Activated CD4-positive, alpha-beta memory T cell treated with anti-CD3 and anti-CD28 coated beads, Interleukin-2, amount 10 ng/mL, durations not matched to agents 7 days and 5 days (primary cell): ENCODE data around the gene ABCA5. TPM values are rescaled to one million over a fixed set of nuclear protein-coding genes. Genes with fewer than 3 reads are reported as not detected.
"Not testable (repeated sequence)": the region's sequence is repeated elsewhere in the genome, so short reads cannot be mapped to it uniquely, and the experiment has no call there.

Experiments
- CTCF ChIA-PET: fragments of 350-600 bp; sonication (Branson Sonifier 250); formaldehyde crosslinking; loops from one replicate; lab custom pipeline; 2021; ENCODE audit warnings: antibody characterized with exemption, inconsistent platforms; lab: Charles Lee
- POLR2A ChIA-PET: fragments of 350-600 bp; sonication (Branson Sonifier 250); formaldehyde crosslinking; loops from one replicate; lab custom pipeline; 2021; ENCODE audit warnings: antibody characterized with exemption; lab: Charles Lee
- DNase-seq: peaks from one replicate; pipeline ENCODE4 v3.0.0-alpha.2; 2020
- H3K27ac Mint-ChIP-seq: one replicate; pipeline ENCODE4 v1.8.0; 2021; ENCODE audit warnings: mild to moderate bottlenecking, mixed read lengths
- H3K27me3 Mint-ChIP-seq: one replicate; pipeline ENCODE4 v1.8.0; 2021; ENCODE audit warnings: mixed read lengths
- H3K36me3 Mint-ChIP-seq: one replicate; pipeline ENCODE4 v1.8.0; 2021; ENCODE audit warnings: low read depth, mixed read lengths
- H3K4me1 Mint-ChIP-seq: one replicate; pipeline ENCODE4 v1.8.0; 2021; ENCODE audit warnings: mixed read lengths
- H3K4me3 Mint-ChIP-seq: one replicate; pipeline ENCODE4 v1.8.0; 2021; ENCODE audit warnings: mild to moderate bottlenecking, mixed read lengths
- H3K9me3 Mint-ChIP-seq: one replicate; pipeline ENCODE4 v1.8.0; 2021; ENCODE audit warnings: mixed read lengths
- total RNA-seq, 2 experiments: library from RNA; stranded (reverse); gene quantifications; one replicate each; pipeline ENCODE4 v1.2.3, GENCODE V29; 2021

Gene ABCA5
- total RNA-seq, 2 experiments from 2014 or later, result 16.5 to 18.2 TPM

GRCh38 chr17:69208640-69209039 is 118.3 kb downstream of the ABCA5 start:
- Mint-ChIP-seq H3K27me3 (no peaks in the 10 kb centered on the region), H3K36me3 (no peaks in the 10 kb centered on the region), H3K4me1 (no peaks in the 10 kb centered on the region), H3K4me3 (no peak overlapping the region), H3K9me3 (no peaks in the 10 kb centered on the region), H3K27ac (no peak overlapping the region)
- ChIA-PET POLR2A (no interaction called here), CTCF (no interaction called here)
- no peak for DNase-seq

DNA sequence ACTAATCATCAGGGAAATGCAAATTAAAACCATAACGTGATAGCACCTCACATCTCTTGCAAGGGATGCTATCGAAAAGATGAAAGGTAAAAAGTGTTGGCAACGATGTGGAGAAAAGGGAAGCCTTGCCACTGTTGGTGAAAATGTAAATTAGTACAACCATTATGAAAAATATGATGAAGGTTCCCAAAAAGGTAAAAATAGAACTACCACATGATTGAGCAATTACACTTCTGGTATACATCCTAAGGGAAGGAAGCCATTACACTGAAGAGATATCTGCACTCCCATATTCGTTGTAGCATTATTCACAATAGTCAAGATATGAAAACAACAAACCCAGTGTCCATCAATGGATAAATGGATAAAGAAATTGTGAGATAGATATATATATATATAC is 119.8 kb downstream of the ABCA5 start:
- POLR2A ChIA-PET, result no interaction called here

GRCh38 chr17:69198238-69198637 is 128.7 kb downstream of the ABCA5 start:
- no peaks in the 10 kb centered on the region for H3K9me3 Mint-ChIP-seq
- ChIA-PET POLR2A (no interaction called here), CTCF (no interaction called here)
- H3K4me1 Mint-ChIP-seq, result no peaks in the 10 kb centered on the region
- H3K36me3 Mint-ChIP-seq, result no peaks in the 10 kb centered on the region
- H3K4me3 Mint-ChIP-seq, result no peak overlapping the region
- H3K27me3 Mint-ChIP-seq, result no peaks in the 10 kb centered on the region
- H3K27ac Mint-ChIP-seq, result no peak overlapping the region
- no peak for DNase-seq

More for the DNA sequence above, 119.8 kb downstream of the ABCA5 start:
- DNase-seq, result no peak
- H3K4me1 Mint-ChIP-seq, result no peaks in the 10 kb centered on the region
- no peaks in the 10 kb centered on the region for H3K27me3 Mint-ChIP-seq
- no peak overlapping the region for H3K4me3 Mint-ChIP-seq
- no peaks in the 10 kb centered on the region for H3K36me3 Mint-ChIP-seq
- CTCF ChIA-PET, result no interaction called here
- H3K9me3 Mint-ChIP-seq, result no peaks in the 10 kb centered on the region
- H3K27ac Mint-ChIP-seq, result no peak overlapping the region

DNA sequence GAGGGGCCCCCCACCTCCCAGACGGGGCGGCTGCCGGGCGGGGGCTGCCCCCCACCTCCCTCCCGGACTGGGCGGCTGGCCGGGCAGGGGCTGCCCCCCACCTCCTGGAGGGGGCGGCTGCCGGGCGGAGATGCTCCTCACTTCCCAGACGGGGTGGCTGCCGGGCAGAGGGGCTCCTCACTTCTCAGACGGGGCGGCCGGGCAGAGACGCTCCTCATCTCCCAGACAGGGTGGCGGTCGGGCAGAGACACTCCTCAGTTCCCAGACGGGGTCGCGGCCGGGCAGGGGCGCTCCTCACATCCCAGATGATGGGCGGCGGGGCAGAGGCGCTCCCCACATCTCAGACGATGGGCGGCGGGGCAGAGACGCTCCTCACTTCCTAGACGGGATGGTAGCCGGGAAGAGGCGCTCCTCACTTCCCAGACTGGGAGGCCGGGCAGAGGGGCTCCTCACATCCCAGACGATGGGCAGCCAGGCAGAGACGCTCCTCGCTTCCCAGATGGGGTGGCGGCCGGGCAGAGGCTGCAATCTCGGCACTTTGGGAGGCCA is 130.8 kb downstream of the ABCA5 start:
- H3K36me3 Mint-ChIP-seq, CTCF ChIA-PET, POLR2A ChIA-PET, H3K4me3 Mint-ChIP-seq, H3K27me3 Mint-ChIP-seq, H3K4me1 Mint-ChIP-seq, H3K9me3 Mint-ChIP-seq, DNase-seq, H3K27ac Mint-ChIP-seq: not testable (repeated sequence)

Other genes starting within 250 kb of the ABCA5 start
- under 1 TPM; 0.13 to 0.30 TPM for gene ABCA6, start 185.2 kb downstream of the ABCA5 start, total RNA-seq
- 1 to 10 TPM; 1.1 to 1.2 TPM for gene ABCA10, start 98.3 kb downstream of the ABCA5 start, total RNA-seq
- gene MAP2K6, start 87.6 kb upstream of the ABCA5 start, total RNA-seq, result 1 to 10 TPM; 5.3 to 6.9 TPM